ENCODE data around the gene SCLT1.

GRCh38 chr4:128879971-128880370 is 213.4 kb downstream of the SCLT1 start:
- TF ChIP-seq POLR2A (IDR thresholded peaks at IDR 0.05), result no peak
- no peak for TF ChIP-seq CTCF (IDR thresholded peaks at IDR 0.05)

Data from breast epithelium (tissue), 3 donors.